ENCODE results near the gene BOK. TPM values are rescaled to one million over a fixed set of nuclear protein-coding genes. Genes with fewer than 3 reads are reported as not detected.

The BOK gene
- polyA plus RNA-seq, 1 donor from 2014 or later, result 2.3 TPM

DNA sequence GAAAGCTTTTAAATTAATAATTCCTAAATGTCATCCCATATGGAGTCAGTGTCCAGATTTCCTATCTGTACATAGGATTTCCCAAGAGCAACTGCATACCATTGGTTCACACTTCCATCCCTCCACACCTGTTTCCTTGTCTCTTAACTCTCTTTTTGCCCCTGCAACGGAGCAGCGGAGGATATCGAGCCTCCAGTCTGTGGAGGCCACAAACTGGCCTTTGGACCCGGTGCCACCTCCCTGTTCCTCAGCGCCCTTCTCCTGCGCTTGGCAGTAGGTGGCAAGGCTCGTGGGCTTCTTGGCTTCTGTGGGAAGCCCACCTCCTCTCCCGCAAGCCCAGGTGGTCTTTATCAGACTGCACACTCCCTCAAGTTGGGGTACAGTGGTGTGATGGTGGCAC, 26.4 kb upstream of the BOK start:
- no peak overlapping the region for H3K4me3 ChIP-seq (ENCODE audit: low read length)
- H3K36me3 ChIP-seq (ENCODE audit: insufficient read depth, low read length), result no peaks in the 10 kb centered on the region
- H3K9me2 ChIP-seq (ENCODE audit: insufficient read depth, low read length), result no peaks in the 10 kb centered on the region
- H3K4me2 ChIP-seq (ENCODE audit: low read length), result no peak overlapping the region
- no peaks in the 10 kb centered on the region for H3K79me2 ChIP-seq (replicated peaks; ENCODE audit: insufficient read depth, low read length)
- H4K20me1 ChIP-seq (ENCODE audit: insufficient read depth), result no peaks in the 10 kb centered on the region
- no peak overlapping the region for H3K27ac ChIP-seq (ENCODE audit: low read length)
- no peaks in the 10 kb centered on the region for H3K27me3 ChIP-seq (ENCODE audit: insufficient read depth, low read depth, low read length)
- TF ChIP-seq RAD21 (conservative IDR thresholded peaks at IDR 0.05) (no peak), MXI1 (conservative IDR thresholded peaks at IDR 0.05; ENCODE audit: poor library complexity, severe bottlenecking) (no peak), EP300 (conservative IDR thresholded peaks at IDR 0.05; ENCODE audit: poor library complexity, severe bottlenecking) (no peak), TAF1 (IDR thresholded peaks at IDR 0.05; ENCODE audit: low read depth) (no peak)
- TF ChIP-seq, protein P1, sequence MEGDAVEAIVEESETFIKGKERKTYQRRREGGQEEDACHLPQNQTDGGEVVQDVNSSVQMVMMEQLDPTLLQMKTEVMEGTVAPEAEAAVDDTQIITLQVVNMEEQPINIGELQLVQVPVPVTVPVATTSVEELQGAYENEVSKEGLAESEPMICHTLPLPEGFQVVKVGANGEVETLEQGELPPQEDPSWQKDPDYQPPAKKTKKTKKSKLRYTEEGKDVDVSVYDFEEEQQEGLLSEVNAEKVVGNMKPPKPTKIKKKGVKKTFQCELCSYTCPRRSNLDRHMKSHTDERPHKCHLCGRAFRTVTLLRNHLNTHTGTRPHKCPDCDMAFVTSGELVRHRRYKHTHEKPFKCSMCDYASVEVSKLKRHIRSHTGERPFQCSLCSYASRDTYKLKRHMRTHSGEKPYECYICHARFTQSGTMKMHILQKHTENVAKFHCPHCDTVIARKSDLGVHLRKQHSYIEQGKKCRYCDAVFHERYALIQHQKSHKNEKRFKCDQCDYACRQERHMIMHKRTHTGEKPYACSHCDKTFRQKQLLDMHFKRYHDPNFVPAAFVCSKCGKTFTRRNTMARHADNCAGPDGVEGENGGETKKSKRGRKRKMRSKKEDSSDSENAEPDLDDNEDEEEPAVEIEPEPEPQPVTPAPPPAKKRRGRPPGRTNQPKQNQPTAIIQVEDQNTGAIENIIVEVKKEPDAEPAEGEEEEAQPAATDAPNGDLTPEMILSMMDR (IDR thresholded peaks at IDR 0.05; ENCODE audit: poor library complexity, severe bottlenecking), result no peak
- TF ChIP-seq, protein P2, sequence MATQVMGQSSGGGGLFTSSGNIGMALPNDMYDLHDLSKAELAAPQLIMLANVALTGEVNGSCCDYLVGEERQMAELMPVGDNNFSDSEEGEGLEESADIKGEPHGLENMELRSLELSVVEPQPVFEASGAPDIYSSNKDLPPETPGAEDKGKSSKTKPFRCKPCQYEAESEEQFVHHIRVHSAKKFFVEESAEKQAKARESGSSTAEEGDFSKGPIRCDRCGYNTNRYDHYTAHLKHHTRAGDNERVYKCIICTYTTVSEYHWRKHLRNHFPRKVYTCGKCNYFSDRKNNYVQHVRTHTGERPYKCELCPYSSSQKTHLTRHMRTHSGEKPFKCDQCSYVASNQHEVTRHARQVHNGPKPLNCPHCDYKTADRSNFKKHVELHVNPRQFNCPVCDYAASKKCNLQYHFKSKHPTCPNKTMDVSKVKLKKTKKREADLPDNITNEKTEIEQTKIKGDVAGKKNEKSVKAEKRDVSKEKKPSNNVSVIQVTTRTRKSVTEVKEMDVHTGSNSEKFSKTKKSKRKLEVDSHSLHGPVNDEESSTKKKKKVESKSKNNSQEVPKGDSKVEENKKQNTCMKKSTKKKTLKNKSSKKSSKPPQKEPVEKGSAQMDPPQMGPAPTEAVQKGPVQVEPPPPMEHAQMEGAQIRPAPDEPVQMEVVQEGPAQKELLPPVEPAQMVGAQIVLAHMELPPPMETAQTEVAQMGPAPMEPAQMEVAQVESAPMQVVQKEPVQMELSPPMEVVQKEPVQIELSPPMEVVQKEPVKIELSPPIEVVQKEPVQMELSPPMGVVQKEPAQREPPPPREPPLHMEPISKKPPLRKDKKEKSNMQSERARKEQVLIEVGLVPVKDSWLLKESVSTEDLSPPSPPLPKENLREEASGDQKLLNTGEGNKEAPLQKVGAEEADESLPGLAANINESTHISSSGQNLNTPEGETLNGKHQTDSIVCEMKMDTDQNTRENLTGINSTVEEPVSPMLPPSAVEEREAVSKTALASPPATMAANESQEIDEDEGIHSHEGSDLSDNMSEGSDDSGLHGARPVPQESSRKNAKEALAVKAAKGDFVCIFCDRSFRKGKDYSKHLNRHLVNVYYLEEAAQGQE (IDR thresholded peaks at IDR 0.05; ENCODE audit: borderline replicate concordance), result no peak
- H2AFZ ChIP-seq (ENCODE audit: low read depth, low read length), result no peak overlapping the region
- no peaks in the 10 kb centered on the region for H3K9me3 ChIP-seq (ENCODE audit: low read length)
- no peaks in the 10 kb centered on the region for H3F3A ChIP-seq (ENCODE audit: insufficient read depth, low read length, poor library complexity, severe bottlenecking)
- no peak overlapping the region for H3K9ac ChIP-seq (ENCODE audit: low read length)

DNA sequence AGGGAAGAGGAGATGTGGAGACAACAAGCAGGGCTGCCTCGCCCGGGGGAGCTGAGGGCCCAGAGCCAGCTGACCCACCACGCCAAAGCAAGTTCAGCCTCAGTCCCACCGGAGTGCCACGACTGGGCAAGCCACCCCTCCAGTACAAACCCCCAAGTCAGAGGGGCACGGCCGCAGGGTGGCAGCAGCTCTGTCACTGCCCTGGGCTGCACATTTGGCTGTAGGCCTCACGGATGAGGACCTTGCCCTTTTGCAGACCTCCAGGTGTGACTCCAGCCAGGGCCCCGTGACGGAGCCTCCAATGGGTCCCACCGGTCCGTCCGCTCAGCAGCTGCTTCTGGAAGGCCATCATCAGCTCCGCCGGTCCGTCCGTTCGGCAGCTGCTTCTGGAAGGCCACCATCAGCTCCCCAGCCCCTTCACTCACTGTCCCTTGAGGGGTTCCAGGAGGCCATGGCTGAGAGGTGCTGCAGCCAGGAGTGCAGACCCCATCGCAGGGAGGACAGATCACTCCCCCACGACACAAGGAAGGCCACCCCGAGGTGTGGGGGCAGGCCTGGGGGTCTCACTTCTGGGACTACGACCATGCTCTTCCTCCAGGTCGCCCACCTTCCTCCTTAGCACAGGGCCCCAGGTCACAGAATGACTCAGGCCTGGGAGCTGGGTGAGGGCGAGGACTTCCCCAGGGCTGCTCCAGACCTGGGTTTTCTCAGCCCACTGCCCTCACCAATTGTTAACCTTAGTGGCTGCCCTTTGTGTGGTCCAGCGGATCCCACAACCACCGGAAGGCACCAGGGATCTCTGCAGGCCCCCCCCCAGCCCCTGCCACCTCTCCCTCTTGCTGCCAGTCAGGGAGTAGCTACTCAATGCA, 25.6 kb upstream of the BOK start:
- H3F3A ChIP-seq (ENCODE audit: insufficient read depth, low read length, poor library complexity, severe bottlenecking), result no peaks in the 10 kb centered on the region
- no peaks in the 10 kb centered on the region for H3K27me3 ChIP-seq (ENCODE audit: insufficient read depth, low read depth, low read length)
- no peaks in the 10 kb centered on the region for H4K20me1 ChIP-seq (ENCODE audit: insufficient read depth)
- H3K9ac ChIP-seq (ENCODE audit: low read length), result no peak overlapping the region
- H3K36me3 ChIP-seq (ENCODE audit: insufficient read depth, low read length), result no peaks in the 10 kb centered on the region
- H3K79me2 ChIP-seq (replicated peaks; ENCODE audit: insufficient read depth, low read length), result no peaks in the 10 kb centered on the region
- H3K4me2 ChIP-seq (ENCODE audit: low read length), result no peak overlapping the region
- no peak overlapping the region for H3K27ac ChIP-seq (ENCODE audit: low read length)
- H3K9me2 ChIP-seq (ENCODE audit: insufficient read depth, low read length), result no peaks in the 10 kb centered on the region
- no peaks in the 10 kb centered on the region for H3K9me3 ChIP-seq (ENCODE audit: low read length)
- no peak overlapping the region for H2AFZ ChIP-seq (ENCODE audit: low read depth, low read length)
- TF ChIP-seq, protein P2 (IDR thresholded peaks at IDR 0.05; ENCODE audit: borderline replicate concordance), result no peak
- TF ChIP-seq SMC3 (conservative IDR thresholded peaks at IDR 0.05; ENCODE audit: poor library complexity), result no peak
- no peak for TF ChIP-seq EP300 (conservative IDR thresholded peaks at IDR 0.05; ENCODE audit: poor library complexity, severe bottlenecking)
- no peak for TF ChIP-seq RAD21 (conservative IDR thresholded peaks at IDR 0.05)
- TF ChIP-seq MXI1 (conservative IDR thresholded peaks at IDR 0.05; ENCODE audit: poor library complexity, severe bottlenecking), result no peak
- no peak for TF ChIP-seq POLR2AphosphoS5 (IDR thresholded peaks at IDR 0.05)
- TF ChIP-seq EZH2 (IDR thresholded peaks at IDR 0.05; ENCODE audit: borderline replicate concordance, insufficient read depth, low read length, poor library complexity, severe bottlenecking), result no peak
- no peak for TF ChIP-seq TAF1 (IDR thresholded peaks at IDR 0.05; ENCODE audit: low read depth)
- TF ChIP-seq, protein P1 (IDR thresholded peaks at IDR 0.05; ENCODE audit: poor library complexity, severe bottlenecking), result no peak
- no peak overlapping the region for H3K4me3 ChIP-seq (ENCODE audit: low read length)

Measured in neural cell (in vitro differentiated cells).